Astrocyte (in vitro differentiated cells and primary cell): ENCODE measurements around the gene ZFYVE26. TPM values are rescaled to one million over a fixed set of nuclear protein-coding genes. Genes with fewer than 3 reads are reported as not detected.

Experiments
- DNase-seq: peaks from one replicate; pipeline ENCODE4 v3.0.0-alpha.2; 2010; ENCODE audit warnings: low read depth
- FAIRE-seq: peaks from 2 replicates; lab custom pipeline; 2011; peaks lifted over from hg19 to GRCh38; lab: Jason Lieb, UNC
- H2AFZ ChIP-seq: 2 replicates; pipeline ENCODE4 v1.6.0; 2012; ENCODE audit warnings: low read depth, low read length, inconsistent platforms
- H3K27ac ChIP-seq: 2 replicates; pipeline ENCODE4 v1.5.1; 2011; ENCODE audit warnings: low read depth, low read length, inconsistent platforms
- H3K27me3 ChIP-seq: 2 replicates; pipeline ENCODE4 v1.6.0; 2011; ENCODE audit warnings: low read length, inconsistent platforms; ENCODE audit not compliant: insufficient read depth
- H3K36me3 ChIP-seq: 2 replicates; pipeline ENCODE4 v1.5.1; 2011; ENCODE audit warnings: low read length, inconsistent platforms; ENCODE audit not compliant: insufficient read depth
- H3K4me1 ChIP-seq: 2 replicates; pipeline ENCODE4 v1.5.1; 2011; ENCODE audit warnings: low read length, inconsistent platforms; ENCODE audit not compliant: insufficient read depth
- H3K4me2 ChIP-seq: 2 replicates; pipeline ENCODE4 v1.6.0; 2012; ENCODE audit warnings: low read length, inconsistent platforms
- H3K4me3 ChIP-seq: 2 replicates; pipeline ENCODE4 v1.5.1; 2011; ENCODE audit warnings: low read depth, mild to moderate bottlenecking, low read length, inconsistent platforms; ENCODE audit not compliant: insufficient read depth
- H3K79me2 ChIP-seq: 2 replicates; pipeline ENCODE4 v1.6.0; 2012; ENCODE audit warnings: mild to moderate bottlenecking, low read length, inconsistent platforms; ENCODE audit not compliant: insufficient read depth
- H3K9ac ChIP-seq: 2 replicates; pipeline ENCODE4 v1.6.0; 2012; ENCODE audit warnings: mild to moderate bottlenecking, low read length, inconsistent platforms
- H3K9me3 ChIP-seq: 2 replicates; pipeline ENCODE4 v1.5.1; 2012; ENCODE audit warnings: low read depth, mild to moderate bottlenecking, low read length, inconsistent platforms; ENCODE audit not compliant: insufficient read depth
- H4K20me1 ChIP-seq: 2 replicates; pipeline ENCODE4 v1.6.0; 2012; ENCODE audit warnings: low read length, inconsistent platforms; ENCODE audit not compliant: insufficient read depth
- H3K27ac Mint-ChIP-seq: one replicate; pipeline ENCODE4 v1.8.0; 2021; ENCODE audit warnings: mild to moderate bottlenecking, mixed read lengths; ENCODE audit not compliant: unreplicated experiment
- H3K27me3 Mint-ChIP-seq: one replicate; pipeline ENCODE4 v1.8.0; 2021; ENCODE audit warnings: low read depth, mixed read lengths; ENCODE audit not compliant: unreplicated experiment
- H3K36me3 Mint-ChIP-seq: one replicate; pipeline ENCODE4 v1.8.0; 2021; ENCODE audit warnings: low read depth, mixed read lengths; ENCODE audit not compliant: unreplicated experiment
- H3K4me1 Mint-ChIP-seq: one replicate; pipeline ENCODE4 v1.8.0; 2021; ENCODE audit warnings: low read depth, mixed read lengths; ENCODE audit not compliant: unreplicated experiment
- H3K4me3 Mint-ChIP-seq: one replicate; pipeline ENCODE4 v1.8.0; 2021; ENCODE audit warnings: mild to moderate bottlenecking, moderate library complexity, mixed read lengths; ENCODE audit not compliant: unreplicated experiment
- H3K9me3 Mint-ChIP-seq: one replicate; pipeline ENCODE4 v1.8.0; 2021; ENCODE audit warnings: mild to moderate bottlenecking, mixed read lengths; ENCODE audit not compliant: unreplicated experiment
- CTCF ChIP-seq: IDR thresholded peaks from 2 replicates; pipeline ENCODE4 v1.5.1; 2011; ENCODE audit warnings: low read depth, mild to moderate bottlenecking, inconsistent platforms, low read length, moderate library complexity; ENCODE audit not compliant: insufficient read depth
- EZH2 ChIP-seq: IDR thresholded peaks from 2 replicates; pipeline ENCODE4 v1.6.1; 2012; ENCODE audit warnings: mild to moderate bottlenecking, low read length, inconsistent platforms; ENCODE audit not compliant: insufficient read depth
- total RNA-seq: library from RNA; stranded (reverse); gene quantifications from 2 replicates; pipeline ENCODE4 v1.2.1, GENCODE V29; 2021

Gene ZFYVE26
- total RNA-seq, 1 donor from 2014 or later = 27.4 TPM

GRCh38 chr14:67831113-67831512, 14.7 kb upstream of the ZFYVE26 start:
- H3K4me3 Mint-ChIP-seq = no peak overlapping the region
- FAIRE-seq = no peak

GRCh38 chr14:67821121-67821520, 4.7 kb upstream of the ZFYVE26 start:
- no peaks in the 10 kb centered on the region for H3K36me3 Mint-ChIP-seq
- Histone ChIP-seq H3K36me3 (no peaks in the 10 kb centered on the region), H3K4me1 (peaks cover 5% of the 10 kb centered on the region), H2AFZ (no peak overlapping the region), H3K4me3 (no peak overlapping the region), H3K27me3 (no peaks in the 10 kb centered on the region), H4K20me1 (no peaks in the 10 kb centered on the region), H3K4me2 (no peak overlapping the region), H3K9ac (no peak overlapping the region), H3K9me3 (no peaks in the 10 kb centered on the region), H3K27ac (no peak overlapping the region), H3K79me2 (no peaks in the 10 kb centered on the region)
- no peaks in the 10 kb centered on the region for H3K4me1 Mint-ChIP-seq
- FAIRE-seq (no peak), DNase-seq (no peak)
- H3K9me3 Mint-ChIP-seq = no peaks in the 10 kb centered on the region
- H3K4me3 Mint-ChIP-seq = no peak overlapping the region
- TF ChIP-seq EZH2 (no peak), CTCF (no peak)
- no peak overlapping the region for H3K27ac Mint-ChIP-seq
- H3K27me3 Mint-ChIP-seq = no peaks in the 10 kb centered on the region

More at GRCh38 chr14:67831113-67831512, 14.7 kb upstream of the ZFYVE26 start:
- H3K27ac Mint-ChIP-seq = no peak overlapping the region
- Histone ChIP-seq H3K9me3 (no peaks in the 10 kb centered on the region), H2AFZ (no peak overlapping the region), H3K4me2 (no peak overlapping the region), H3K4me1 (no peaks in the 10 kb centered on the region), H3K79me2 (no peaks in the 10 kb centered on the region), H3K27ac (no peak overlapping the region), H3K9ac (no peak overlapping the region), H4K20me1 (no peaks in the 10 kb centered on the region), H3K36me3 (no peaks in the 10 kb centered on the region), H3K27me3 (no peaks in the 10 kb centered on the region), H3K4me3 (no peak overlapping the region)
- peaks cover 2% of the 10 kb centered on the region for H3K9me3 Mint-ChIP-seq
- TF ChIP-seq EZH2 (no peak), CTCF (no peak)
- peaks cover 3% of the 10 kb centered on the region for H3K36me3 Mint-ChIP-seq
- H3K4me1 Mint-ChIP-seq = no peaks in the 10 kb centered on the region
- DNase-seq = no peak
- H3K27me3 Mint-ChIP-seq = no peaks in the 10 kb centered on the region

- Histone ChIP-seq H3K79me2 (peaks cover 5% of the 10 kb centered on the region), H4K20me1 (no peaks in the 10 kb centered on the region), H3K4me3 (peak overlapping the region; percentile 93), H2AFZ (peak overlapping the region; percentile 96), H3K9me3 (no peaks in the 10 kb centered on the region), H3K4me2 (peak overlapping the region; percentile 92), H3K27ac (peak overlapping the region; percentile 69), H3K4me1 (peaks cover 9% of the 10 kb centered on the region), H3K36me3 (no peaks in the 10 kb centered on the region), H3K27me3 (no peaks in the 10 kb centered on the region), H3K9ac (peak overlapping the region; percentile 91)
- peaks cover 3% of the 10 kb centered on the region for H3K4me1 Mint-ChIP-seq
- peak overlapping the region; percentile 98 for H3K4me3 Mint-ChIP-seq
- no peaks in the 10 kb centered on the region for H3K9me3 Mint-ChIP-seq
- H3K27ac Mint-ChIP-seq = no peak overlapping the region
- no peaks in the 10 kb centered on the region for H3K36me3 Mint-ChIP-seq
- TF ChIP-seq EZH2 = no peak
- no peak for TF ChIP-seq CTCF
- no peaks in the 10 kb centered on the region for H3K27me3 Mint-ChIP-seq
- FAIRE-seq = no peak
- DNase-seq = peak; percentile 12
Observed at GRCh38 chr14:67820428-67820971, 4.1 kb upstream of the ZFYVE26 start.
